GM12873 (cell line): ENCODE data around the gene MYO1A.

Experiments used
- TF ChIP-seq, protein P1 (sequence below): IDR thresholded peaks from 2 replicates; pipeline ENCODE4 v1.5.1; 2012; ENCODE audit warnings: low read depth, mild to moderate bottlenecking, moderate library complexity, low read length, control low read depth; ENCODE audit not compliant: insufficient read depth; ENCODE audit errors: missing control alignments

Gene MYO1A

DNA sequence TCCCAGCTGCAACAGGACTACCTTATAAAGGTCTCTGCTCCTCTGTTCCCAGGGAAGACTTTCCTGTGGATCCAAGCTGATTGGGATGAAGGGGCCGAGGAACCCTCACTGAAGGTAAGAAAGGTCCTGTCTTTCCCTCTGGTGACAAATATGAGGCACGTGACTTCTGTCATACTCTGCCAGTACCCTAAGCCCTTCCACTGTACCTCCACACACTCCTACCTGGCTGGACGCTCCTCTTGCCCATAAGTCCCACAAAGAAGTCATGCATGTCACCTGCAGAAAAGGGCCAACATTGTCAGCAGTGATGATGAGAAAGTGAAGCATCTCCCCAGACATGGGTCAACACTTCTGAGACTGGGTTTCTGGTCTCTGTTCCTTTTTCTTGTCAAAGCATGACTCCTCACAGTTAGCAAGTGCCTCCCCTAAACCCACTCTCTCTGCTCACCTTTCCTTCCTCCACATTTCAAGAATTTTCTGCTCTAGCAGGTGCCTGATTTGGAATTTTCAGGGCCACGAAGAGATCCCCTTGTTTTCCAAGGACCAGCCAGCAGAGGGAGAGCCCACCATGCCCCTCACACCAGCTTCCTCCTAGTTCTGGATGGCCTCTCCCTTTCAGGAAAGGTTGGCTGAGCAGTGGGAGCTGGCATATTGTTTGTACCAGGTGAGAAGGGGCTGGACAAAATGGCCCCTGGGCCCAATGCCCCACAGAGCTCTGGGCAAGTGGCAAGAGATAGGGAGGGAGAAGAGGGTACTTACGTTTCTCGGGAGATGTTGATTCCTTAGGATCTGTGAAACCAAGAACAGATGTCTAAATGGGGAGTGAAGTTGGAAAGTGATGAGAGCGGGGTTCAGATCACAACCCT lies 37.1 kb downstream of the MYO1A start:
- TF ChIP-seq, protein P1, sequence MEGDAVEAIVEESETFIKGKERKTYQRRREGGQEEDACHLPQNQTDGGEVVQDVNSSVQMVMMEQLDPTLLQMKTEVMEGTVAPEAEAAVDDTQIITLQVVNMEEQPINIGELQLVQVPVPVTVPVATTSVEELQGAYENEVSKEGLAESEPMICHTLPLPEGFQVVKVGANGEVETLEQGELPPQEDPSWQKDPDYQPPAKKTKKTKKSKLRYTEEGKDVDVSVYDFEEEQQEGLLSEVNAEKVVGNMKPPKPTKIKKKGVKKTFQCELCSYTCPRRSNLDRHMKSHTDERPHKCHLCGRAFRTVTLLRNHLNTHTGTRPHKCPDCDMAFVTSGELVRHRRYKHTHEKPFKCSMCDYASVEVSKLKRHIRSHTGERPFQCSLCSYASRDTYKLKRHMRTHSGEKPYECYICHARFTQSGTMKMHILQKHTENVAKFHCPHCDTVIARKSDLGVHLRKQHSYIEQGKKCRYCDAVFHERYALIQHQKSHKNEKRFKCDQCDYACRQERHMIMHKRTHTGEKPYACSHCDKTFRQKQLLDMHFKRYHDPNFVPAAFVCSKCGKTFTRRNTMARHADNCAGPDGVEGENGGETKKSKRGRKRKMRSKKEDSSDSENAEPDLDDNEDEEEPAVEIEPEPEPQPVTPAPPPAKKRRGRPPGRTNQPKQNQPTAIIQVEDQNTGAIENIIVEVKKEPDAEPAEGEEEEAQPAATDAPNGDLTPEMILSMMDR: no peak

DNA sequence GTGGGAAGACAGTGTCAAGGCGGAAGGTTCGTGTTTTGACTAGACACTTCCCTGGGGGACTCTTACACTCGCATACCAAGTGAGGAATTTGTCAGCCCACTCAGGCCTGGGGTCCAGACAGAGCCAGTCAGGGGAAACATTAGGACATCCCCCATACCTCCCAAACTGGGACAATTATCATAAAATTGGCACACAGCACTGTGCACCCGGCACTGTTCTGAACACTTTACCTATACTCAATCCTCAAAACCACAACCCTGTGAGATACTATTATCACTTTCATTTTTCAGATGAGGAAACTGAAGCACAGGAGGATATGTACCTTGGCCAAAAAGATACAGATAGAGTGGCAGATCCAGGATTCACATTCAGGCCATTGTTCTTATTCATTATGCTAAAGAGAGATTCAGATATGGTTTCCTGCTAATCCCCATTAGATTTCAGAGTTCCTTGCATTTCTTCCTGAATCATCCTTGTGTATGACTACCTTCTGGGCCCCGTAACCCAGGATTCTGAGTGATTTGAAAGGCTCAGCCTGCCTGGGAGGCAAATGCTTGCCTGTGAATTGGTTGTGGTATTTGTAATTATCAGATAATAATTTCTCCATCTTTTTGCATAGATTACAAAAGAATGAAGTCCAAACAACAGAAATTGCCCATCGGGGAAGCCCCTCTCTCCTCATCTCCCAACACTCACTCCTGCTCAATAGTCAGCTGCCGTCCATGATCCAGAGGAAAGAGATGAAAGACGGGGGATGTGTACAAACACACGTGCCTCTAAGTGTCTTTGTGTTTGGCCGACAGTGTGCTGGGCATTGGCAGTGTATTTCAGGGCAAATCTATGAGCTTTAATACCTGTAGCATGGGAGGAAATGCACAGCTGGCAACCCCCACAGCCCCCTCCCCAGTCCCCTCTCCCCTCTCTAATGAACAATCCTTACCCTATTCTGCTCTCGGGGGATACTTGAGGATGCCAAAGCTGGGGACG lies 38.2 kb downstream of the MYO1A start:
- TF ChIP-seq, protein P1: no peak

DNA sequence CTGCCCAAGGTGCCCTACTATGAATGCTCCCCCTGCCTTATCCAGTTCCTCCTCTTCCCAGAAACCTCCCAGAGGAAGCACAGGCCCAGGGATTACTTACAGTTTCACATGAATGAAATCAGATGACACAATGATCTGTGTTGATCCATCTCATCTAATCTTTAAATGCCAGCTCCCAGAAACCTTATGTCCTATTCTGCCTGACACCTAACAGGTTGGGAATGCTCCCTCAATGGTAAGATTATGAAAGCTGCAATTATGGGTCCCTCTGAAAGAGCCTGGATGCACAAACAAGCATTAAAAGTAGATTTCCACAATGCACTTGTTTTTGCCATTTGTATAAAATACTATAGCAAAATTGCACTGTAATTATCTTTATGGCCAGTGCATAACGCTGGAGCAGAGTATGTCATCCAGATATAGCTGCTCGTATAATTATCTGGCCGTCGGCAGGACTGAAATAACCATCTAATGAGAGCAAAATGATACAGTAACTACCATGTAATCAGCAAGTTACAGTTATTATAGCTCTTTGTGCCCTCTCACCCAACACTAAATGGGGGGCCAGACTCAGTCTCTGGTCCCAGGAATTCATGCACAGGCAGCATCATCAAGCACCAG lies 39.2 kb downstream of the MYO1A start:
- TF ChIP-seq, protein P1: no peak

DNA sequence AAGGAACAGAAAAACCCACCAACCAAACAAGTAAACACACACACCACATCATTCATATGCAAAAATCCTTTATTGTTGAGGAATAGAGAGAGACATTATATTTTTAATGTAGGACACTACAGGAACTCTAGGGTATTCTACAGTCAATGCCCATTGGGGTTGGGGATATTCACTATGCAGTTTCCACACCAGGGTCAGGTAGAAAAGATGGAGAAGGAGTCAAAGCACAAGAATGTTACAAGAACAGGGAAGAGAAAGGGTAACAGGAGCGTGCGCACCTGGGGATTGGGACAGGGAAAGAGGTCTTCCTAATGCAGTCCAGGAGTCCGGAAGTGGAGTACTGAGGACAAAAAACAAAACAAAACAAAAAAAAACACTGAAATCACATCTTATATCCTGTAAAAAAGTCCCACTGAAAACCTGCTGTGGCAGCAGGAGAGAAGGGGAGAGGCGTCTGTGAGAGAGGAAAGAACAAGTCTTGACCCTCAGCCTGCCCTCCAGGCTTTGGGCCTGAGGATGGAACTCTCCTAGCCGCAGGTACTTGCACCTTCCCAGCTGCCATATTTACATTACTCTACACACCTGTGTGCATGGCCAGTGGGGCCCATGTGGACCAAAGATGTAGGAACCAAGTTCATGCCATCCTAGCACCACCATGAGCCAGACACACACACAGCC lies 39.8 kb downstream of the MYO1A start:
- TF ChIP-seq, protein P1: no peak

DNA sequence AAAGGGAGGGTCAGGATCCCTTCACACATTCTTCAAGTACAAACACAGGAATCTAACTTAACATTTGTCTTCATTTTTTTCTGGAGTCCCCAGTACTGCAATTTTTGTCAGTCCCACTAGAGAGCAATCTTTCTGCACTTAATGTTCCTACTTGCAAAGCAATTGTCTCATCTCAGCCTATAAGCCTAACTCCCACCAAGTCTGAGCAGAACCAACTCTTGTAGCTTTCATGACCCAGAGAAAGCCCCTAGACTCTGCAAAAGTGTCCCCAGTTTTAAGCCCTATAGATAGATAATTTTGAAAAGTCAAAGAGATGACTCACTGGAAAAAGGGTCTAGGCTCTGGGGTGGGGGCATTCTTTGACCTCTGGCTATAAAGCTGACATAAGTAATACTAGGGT lies 41.8 kb downstream of the MYO1A start:
- TF ChIP-seq, protein P1: peak; percentile 78

DNA sequence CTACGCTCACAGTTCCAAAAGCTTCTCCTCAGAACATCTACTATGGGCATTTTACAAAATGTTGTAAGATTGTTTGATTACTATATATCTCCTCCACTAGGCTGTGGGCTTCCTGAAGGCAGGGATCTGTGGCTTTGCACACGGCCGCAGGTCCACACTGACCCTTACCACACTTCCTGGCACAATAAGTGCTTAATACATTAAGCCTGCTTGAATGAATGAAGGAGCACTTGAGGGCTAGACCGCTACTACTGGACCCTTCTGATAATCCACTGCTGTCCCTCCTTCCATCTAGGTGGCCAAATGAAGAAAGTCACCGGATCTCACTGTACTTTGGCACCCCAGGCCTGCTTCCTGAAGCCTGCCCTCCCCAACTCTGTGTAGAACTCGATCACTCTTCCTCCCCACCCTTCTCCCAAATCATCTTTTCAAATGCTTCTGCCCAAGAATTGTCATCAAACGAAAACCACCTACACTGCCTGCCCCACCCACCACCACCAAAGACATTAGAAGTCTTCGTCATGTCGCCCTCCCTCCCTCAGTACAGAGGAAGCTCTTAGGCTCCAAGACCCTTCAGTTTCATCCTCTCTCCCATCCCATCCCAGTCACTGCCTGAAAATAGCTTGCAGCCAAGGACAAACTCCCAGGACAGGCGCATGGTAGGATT lies 43.0 kb downstream of the MYO1A start:
- TF ChIP-seq, protein P1: no peak
